ENCODE data around the gene GPR84. TPM values are rescaled to one million over a fixed set of nuclear protein-coding genes. Genes with fewer than 3 reads are reported as not detected.

The GPR84 gene
- total RNA-seq, 1 donor from 2014 or later = 0.96 TPM

- Histone ChIP-seq H3K27ac (peak overlapping the region; percentile 24), H3K27me3 (no peaks in the 10 kb centered on the region), H3K9me3 (no peaks in the 10 kb centered on the region), H3K4me1 (peaks cover 10% of the 10 kb centered on the region), H3K4me3 (peak overlapping the region; percentile 32), H3K36me3 (no peaks in the 10 kb centered on the region)
- no peak for TF ChIP-seq CTCF (IDR thresholded peaks at IDR 0.05)
- ATAC-seq = peak; percentile 62
- intact Hi-C loops (cut with DNase I) = no loop called here
- DNase-seq = no peak
Observed at GRCh38 chr12:54383041-54383609, 18.8 kb upstream of the GPR84 start.

GRCh38 chr12:54381136-54381535 lies 16.9 kb upstream of the GPR84 start:
- no peaks in the 10 kb centered on the region for H3K36me3 ChIP-seq
- intact Hi-C loops (cut with DNase I) = no loop called here
- peaks cover 10% of the 10 kb centered on the region for H3K4me1 ChIP-seq
- no peaks in the 10 kb centered on the region for H3K9me3 ChIP-seq
- H3K27ac ChIP-seq = no peak overlapping the region
- no peaks in the 10 kb centered on the region for H3K27me3 ChIP-seq
- no peak for DNase-seq
- ATAC-seq = no peak
- no peak overlapping the region for H3K4me3 ChIP-seq
- TF ChIP-seq CTCF (IDR thresholded peaks at IDR 0.05) = no peak

GRCh38 chr12:54379398-54380201 lies 15.3 kb upstream of the GPR84 start:
- no peak overlapping the region for H3K27ac ChIP-seq
- TF ChIP-seq CTCF (IDR thresholded peaks at IDR 0.05) = peak; percentile 100
- peaks cover 10% of the 10 kb centered on the region for H3K4me1 ChIP-seq
- no peaks in the 10 kb centered on the region for H3K27me3 ChIP-seq
- no peaks in the 10 kb centered on the region for H3K9me3 ChIP-seq
- intact Hi-C loops (cut with DNase I) = no loop called here
- ATAC-seq (peak; percentile 91), DNase-seq (peak; percentile 96)
- no peaks in the 10 kb centered on the region for H3K36me3 ChIP-seq
- peak overlapping the region; percentile 36 for H3K4me3 ChIP-seq

- peak overlapping the region; percentile 36 for H3K4me3 ChIP-seq
- no peaks in the 10 kb centered on the region for H3K27me3 ChIP-seq
- ATAC-seq (peak; percentile 78), DNase-seq (peak; percentile 77)
- peaks cover 10% of the 10 kb centered on the region for H3K4me1 ChIP-seq
- no peaks in the 10 kb centered on the region for H3K9me3 ChIP-seq
- H3K27ac ChIP-seq = no peak overlapping the region
- peaks cover 2% of the 10 kb centered on the region for H3K36me3 ChIP-seq
- intact Hi-C loops (cut with DNase I) = no loop called here
- TF ChIP-seq CTCF (IDR thresholded peaks at IDR 0.05) = no peak
Observed at GRCh38 chr12:54378796-54379397, 14.6 kb upstream of the GPR84 start.

- Histone ChIP-seq H3K27me3 (no peaks in the 10 kb centered on the region), H3K4me3 (peak overlapping the region; percentile 10), H3K36me3 (peaks cover 4% of the 10 kb centered on the region), H3K4me1 (peaks cover 10% of the 10 kb centered on the region), H3K9me3 (no peaks in the 10 kb centered on the region), H3K27ac (no peak overlapping the region)
- TF ChIP-seq CTCF (IDR thresholded peaks at IDR 0.05) = no peak
- ATAC-seq (no peak), DNase-seq (no peak)
- intact Hi-C loops (cut with DNase I) = no loop called here
Observed at GRCh38 chr12:54377797-54378515, 13.7 kb upstream of the GPR84 start.

Measured in upper lobe of right lung (tissue), 1 donor.